ENCODE measurements around the gene TPK1.

TPK1 gene

DNA sequence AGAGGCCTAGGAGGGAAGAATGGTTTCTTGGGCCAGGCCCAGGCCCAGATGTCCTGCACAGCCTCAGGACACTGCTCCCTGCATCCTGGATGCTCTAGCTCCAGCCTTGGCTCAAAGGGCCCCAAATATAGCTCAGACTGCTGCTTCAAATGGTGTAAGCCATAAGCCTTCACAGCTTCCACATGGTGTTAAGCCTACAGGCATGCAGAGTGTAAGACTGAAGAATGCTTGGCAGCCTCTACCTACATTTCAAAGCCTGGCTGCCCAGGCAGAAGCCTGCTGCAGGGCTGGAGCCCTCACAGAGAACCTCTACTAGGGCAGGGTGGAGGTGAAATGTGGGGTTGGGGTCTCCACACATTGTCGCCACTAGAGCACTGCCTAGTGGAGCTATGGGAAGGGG lies 118.1 kb downstream of the TPK1 start:
- Histone ChIP-seq H3K4me1 (ENCODE audit: control insufficient read depth, low read length) (no peaks in the 10 kb centered on the region), H4K20me1 (ENCODE audit: control insufficient read depth, insufficient read depth, low read depth, low read length) (no peaks in the 10 kb centered on the region), H3K27ac (ENCODE audit: low read depth, low read length) (no peak overlapping the region), H3K4me3 (ENCODE audit: low read length) (no peak overlapping the region), H3K9me2 (replicated peaks; ENCODE audit: control insufficient read depth, low read length) (no peaks in the 10 kb centered on the region; the same call in 1 of the 2 replicates), H3K36me3 (ENCODE audit: control insufficient read depth, low read length) (no peaks in the 10 kb centered on the region), H3K79me2 (ENCODE audit: control insufficient read depth, low read length) (no peaks in the 10 kb centered on the region), H3K9me3 (ENCODE audit: control insufficient read depth, insufficient read depth, low read length) (no peaks in the 10 kb centered on the region), H3F3A (ENCODE audit: control insufficient read depth, insufficient read depth) (no peaks in the 10 kb centered on the region), H3K27me3 (ENCODE audit: control insufficient read depth, low read length) (no peaks in the 10 kb centered on the region), H3K4me2 (ENCODE audit: low read length) (no peak overlapping the region)
- TF ChIP-seq EZH2phosphoT487 (IDR thresholded peaks at IDR 0.05; ENCODE audit: borderline replicate concordance, low read length) = no peak
- TF ChIP-seq, protein P1, sequence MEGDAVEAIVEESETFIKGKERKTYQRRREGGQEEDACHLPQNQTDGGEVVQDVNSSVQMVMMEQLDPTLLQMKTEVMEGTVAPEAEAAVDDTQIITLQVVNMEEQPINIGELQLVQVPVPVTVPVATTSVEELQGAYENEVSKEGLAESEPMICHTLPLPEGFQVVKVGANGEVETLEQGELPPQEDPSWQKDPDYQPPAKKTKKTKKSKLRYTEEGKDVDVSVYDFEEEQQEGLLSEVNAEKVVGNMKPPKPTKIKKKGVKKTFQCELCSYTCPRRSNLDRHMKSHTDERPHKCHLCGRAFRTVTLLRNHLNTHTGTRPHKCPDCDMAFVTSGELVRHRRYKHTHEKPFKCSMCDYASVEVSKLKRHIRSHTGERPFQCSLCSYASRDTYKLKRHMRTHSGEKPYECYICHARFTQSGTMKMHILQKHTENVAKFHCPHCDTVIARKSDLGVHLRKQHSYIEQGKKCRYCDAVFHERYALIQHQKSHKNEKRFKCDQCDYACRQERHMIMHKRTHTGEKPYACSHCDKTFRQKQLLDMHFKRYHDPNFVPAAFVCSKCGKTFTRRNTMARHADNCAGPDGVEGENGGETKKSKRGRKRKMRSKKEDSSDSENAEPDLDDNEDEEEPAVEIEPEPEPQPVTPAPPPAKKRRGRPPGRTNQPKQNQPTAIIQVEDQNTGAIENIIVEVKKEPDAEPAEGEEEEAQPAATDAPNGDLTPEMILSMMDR (IDR thresholded peaks at IDR 0.05; ENCODE audit: low read depth, low read length, poor library complexity, severe bottlenecking) = no peak

DNA sequence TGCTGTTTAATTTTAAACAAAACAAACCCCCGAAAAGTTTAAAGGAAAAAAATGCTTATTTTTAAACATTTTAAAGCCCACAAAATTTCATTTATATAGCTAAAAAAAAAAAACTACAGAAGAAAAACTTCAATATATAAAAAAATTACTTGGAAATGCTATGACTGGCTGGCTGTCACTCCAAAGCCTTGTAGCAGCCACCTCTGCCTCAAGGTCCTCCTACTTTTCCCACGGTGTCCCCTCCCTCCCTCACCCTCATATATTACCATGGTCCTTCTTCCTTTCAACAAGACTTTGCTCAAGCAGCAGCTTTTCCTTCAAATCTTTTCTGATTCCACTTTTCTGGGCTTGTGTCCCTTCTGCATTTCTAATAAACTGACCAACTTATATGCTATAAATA lies 122.0 kb downstream of the TPK1 start:
- no peaks in the 10 kb centered on the region for H4K20me1 ChIP-seq (ENCODE audit: control insufficient read depth, insufficient read depth, low read depth, low read length)
- H3K9me2 ChIP-seq (replicated peaks; ENCODE audit: control insufficient read depth, low read length) = no peaks in the 10 kb centered on the region
- no peaks in the 10 kb centered on the region for H3K9me3 ChIP-seq (ENCODE audit: control insufficient read depth, insufficient read depth, low read length)
- TF ChIP-seq, protein P1 (IDR thresholded peaks at IDR 0.05; ENCODE audit: low read depth, low read length, poor library complexity, severe bottlenecking) = no peak
- no peaks in the 10 kb centered on the region for H3K36me3 ChIP-seq (ENCODE audit: control insufficient read depth, low read length)
- H3K4me1 ChIP-seq (ENCODE audit: control insufficient read depth, low read length) = no peaks in the 10 kb centered on the region
- H3K27ac ChIP-seq (ENCODE audit: low read depth, low read length) = no peak overlapping the region
- no peaks in the 10 kb centered on the region for H3K79me2 ChIP-seq (ENCODE audit: control insufficient read depth, low read length)
- no peak overlapping the region for H3K4me3 ChIP-seq (ENCODE audit: low read length)
- no peak overlapping the region for H3K4me2 ChIP-seq (ENCODE audit: low read length)
- H3K27me3 ChIP-seq (ENCODE audit: control insufficient read depth, low read length) = no peaks in the 10 kb centered on the region
- H3F3A ChIP-seq (ENCODE audit: control insufficient read depth, insufficient read depth) = no peaks in the 10 kb centered on the region

GRCh38 chr7:144710791-144711190 lies 125.1 kb downstream of the TPK1 start:
- H4K20me1 ChIP-seq (ENCODE audit: control insufficient read depth, insufficient read depth, low read depth, low read length) = no peaks in the 10 kb centered on the region
- no peak for TF ChIP-seq EZH2phosphoT487 (IDR thresholded peaks at IDR 0.05; ENCODE audit: borderline replicate concordance, low read length)
- TF ChIP-seq, protein P1 (IDR thresholded peaks at IDR 0.05; ENCODE audit: low read depth, low read length, poor library complexity, severe bottlenecking) = no peak
- no peaks in the 10 kb centered on the region for H3K9me3 ChIP-seq (ENCODE audit: control insufficient read depth, insufficient read depth, low read length)
- H3K4me2 ChIP-seq (ENCODE audit: low read length) = no peak overlapping the region
- H3K27me3 ChIP-seq (ENCODE audit: control insufficient read depth, low read length) = no peaks in the 10 kb centered on the region
- no peaks in the 10 kb centered on the region for H3K4me1 ChIP-seq (ENCODE audit: control insufficient read depth, low read length)
- no peaks in the 10 kb centered on the region for H3K79me2 ChIP-seq (ENCODE audit: control insufficient read depth, low read length)
- no peaks in the 10 kb centered on the region for H3F3A ChIP-seq (ENCODE audit: control insufficient read depth, insufficient read depth)
- H3K4me3 ChIP-seq (ENCODE audit: low read length) = no peak overlapping the region
- no peak overlapping the region for H3K27ac ChIP-seq (ENCODE audit: low read depth, low read length)
- H3K36me3 ChIP-seq (ENCODE audit: control insufficient read depth, low read length) = no peaks in the 10 kb centered on the region
- no peaks in the 10 kb centered on the region for H3K9me2 ChIP-seq (replicated peaks; ENCODE audit: control insufficient read depth, low read length)

GRCh38 chr7:144709066-144709465 lies 126.8 kb downstream of the TPK1 start:
- H3K4me2 ChIP-seq (ENCODE audit: low read length) = no peak overlapping the region
- no peak overlapping the region for H3K27ac ChIP-seq (ENCODE audit: low read depth, low read length)
- no peaks in the 10 kb centered on the region for H3K9me2 ChIP-seq (replicated peaks; ENCODE audit: control insufficient read depth, low read length)
- no peaks in the 10 kb centered on the region for H3F3A ChIP-seq (ENCODE audit: control insufficient read depth, insufficient read depth)
- no peaks in the 10 kb centered on the region for H3K9me3 ChIP-seq (ENCODE audit: control insufficient read depth, insufficient read depth, low read length)
- no peak overlapping the region for H3K4me3 ChIP-seq (ENCODE audit: low read length)
- H3K79me2 ChIP-seq (ENCODE audit: control insufficient read depth, low read length) = no peaks in the 10 kb centered on the region
- no peak for TF ChIP-seq EZH2phosphoT487 (IDR thresholded peaks at IDR 0.05; ENCODE audit: borderline replicate concordance, low read length)
- TF ChIP-seq, protein P1 (IDR thresholded peaks at IDR 0.05; ENCODE audit: low read depth, low read length, poor library complexity, severe bottlenecking) = no peak
- no peaks in the 10 kb centered on the region for H3K36me3 ChIP-seq (ENCODE audit: control insufficient read depth, low read length)
- H3K4me1 ChIP-seq (ENCODE audit: control insufficient read depth, low read length) = no peaks in the 10 kb centered on the region
- H3K27me3 ChIP-seq (ENCODE audit: control insufficient read depth, low read length) = no peaks in the 10 kb centered on the region
- no peaks in the 10 kb centered on the region for H4K20me1 ChIP-seq (ENCODE audit: control insufficient read depth, insufficient read depth, low read depth, low read length)

Data from DOHH2 (cell line).